Left ventricle myocardium superior (tissue), 1 donor: ENCODE data around the gene EPHA1. TPM values are rescaled to one million over a fixed set of nuclear protein-coding genes. Genes with fewer than 3 reads are reported as not detected.
"Not testable (repeated sequence)": the region's sequence is repeated elsewhere in the genome, so short reads cannot be mapped to it uniquely, and the experiment has no call there.

Experiments used
- ATAC-seq: fragments of 200-7000 bp; cut with Tn5 transposase; one replicate; pipeline ENCODE4 v1.9.1; 2020; ENCODE audit warnings: mild to moderate bottlenecking, moderate library complexity
- DNase-seq: peaks from one replicate; pipeline ENCODE4 v3.0.0-alpha.2; 2020
- intact Hi-C: fragments of 100-400 bp; cut with micrococcal nuclease; formaldehyde crosslinking; loops from one replicate; pipeline ENCODE4 v1.11.0; 2022
- total RNA-seq: library from RNA; stranded (reverse); fragmentation: NEBNext Ultra II Directional; extraction: Animal tissue kit (Norgen Biotek cat#: 25700); gene quantifications from one replicate; pipeline ENCODE4 v1.2.1, GENCODE V29; 2021
- donor health status: DM: no; HTN: yes; CAD: no; lungs with severe emphysema.

Gene EPHA1
- total RNA-seq, 1 donor from 2014 or later, result not detected

DNA sequence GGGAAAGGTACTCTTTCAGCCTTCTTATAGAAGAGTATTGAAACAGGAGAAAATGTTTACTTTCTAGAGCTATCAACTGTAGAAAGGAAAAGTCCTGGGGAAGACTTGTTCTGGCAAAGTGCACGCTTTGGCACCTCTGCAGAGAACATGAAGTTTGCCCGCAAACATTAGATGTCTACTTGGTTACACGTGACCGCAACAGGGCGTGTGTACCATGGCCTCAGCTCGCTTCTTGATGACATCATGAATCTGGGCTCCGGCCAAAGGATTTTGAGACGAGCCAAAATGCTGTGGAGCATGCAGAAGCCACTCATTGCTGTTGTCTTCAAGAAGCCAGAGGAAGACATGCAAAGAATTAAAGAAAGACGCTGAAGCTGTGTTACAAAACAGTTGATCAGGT is 26.0 kb upstream of the EPHA1 start:
- ATAC-seq (peak; percentile 56), DNase-seq (peak; percentile 60)
- intact Hi-C loops, result no loop called here

DNA sequence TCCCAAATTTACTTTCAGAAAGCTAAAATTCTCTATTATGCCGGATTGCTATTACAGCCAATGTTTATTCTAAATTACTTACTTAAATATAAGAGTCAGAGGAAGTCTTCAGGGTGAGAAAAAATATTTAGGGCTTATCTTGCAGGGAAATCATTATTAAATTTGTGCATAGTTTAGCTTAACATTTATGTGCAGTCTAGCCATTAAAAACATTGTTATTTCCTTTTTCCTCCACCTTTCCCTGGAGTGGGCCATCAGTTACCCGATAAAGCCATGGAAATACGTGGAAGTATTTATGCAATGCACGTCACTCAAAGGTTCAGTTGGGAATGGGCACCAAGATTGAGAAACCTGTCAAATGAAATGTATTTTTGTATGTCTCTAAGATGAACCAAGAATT is 25.1 kb upstream of the EPHA1 start:
- ATAC-seq, result no peak
- no peak for DNase-seq
- intact Hi-C loops, result no loop called here

DNA sequence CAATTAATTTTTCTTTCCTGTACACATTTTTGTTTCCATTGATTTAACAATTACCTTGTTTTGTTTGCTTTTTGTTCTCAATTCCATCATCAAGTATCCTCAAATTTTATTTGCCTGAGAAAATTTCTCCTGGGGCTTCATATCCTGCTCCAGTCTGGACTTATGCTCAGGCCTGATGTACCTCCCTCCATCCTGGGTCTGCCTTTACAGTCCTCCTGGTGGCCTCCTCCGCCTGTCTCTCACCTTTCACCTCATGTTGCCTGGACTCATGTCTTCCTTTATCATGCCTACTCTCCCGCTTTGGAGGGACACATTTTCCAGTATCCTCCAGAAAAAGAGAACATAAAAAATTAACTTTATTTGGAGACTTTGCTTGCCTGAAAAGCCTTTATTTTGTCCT is 22.5 kb upstream of the EPHA1 start:
- ATAC-seq, result no peak
- no peak for DNase-seq
- intact Hi-C loops, result no loop called here

DNA sequence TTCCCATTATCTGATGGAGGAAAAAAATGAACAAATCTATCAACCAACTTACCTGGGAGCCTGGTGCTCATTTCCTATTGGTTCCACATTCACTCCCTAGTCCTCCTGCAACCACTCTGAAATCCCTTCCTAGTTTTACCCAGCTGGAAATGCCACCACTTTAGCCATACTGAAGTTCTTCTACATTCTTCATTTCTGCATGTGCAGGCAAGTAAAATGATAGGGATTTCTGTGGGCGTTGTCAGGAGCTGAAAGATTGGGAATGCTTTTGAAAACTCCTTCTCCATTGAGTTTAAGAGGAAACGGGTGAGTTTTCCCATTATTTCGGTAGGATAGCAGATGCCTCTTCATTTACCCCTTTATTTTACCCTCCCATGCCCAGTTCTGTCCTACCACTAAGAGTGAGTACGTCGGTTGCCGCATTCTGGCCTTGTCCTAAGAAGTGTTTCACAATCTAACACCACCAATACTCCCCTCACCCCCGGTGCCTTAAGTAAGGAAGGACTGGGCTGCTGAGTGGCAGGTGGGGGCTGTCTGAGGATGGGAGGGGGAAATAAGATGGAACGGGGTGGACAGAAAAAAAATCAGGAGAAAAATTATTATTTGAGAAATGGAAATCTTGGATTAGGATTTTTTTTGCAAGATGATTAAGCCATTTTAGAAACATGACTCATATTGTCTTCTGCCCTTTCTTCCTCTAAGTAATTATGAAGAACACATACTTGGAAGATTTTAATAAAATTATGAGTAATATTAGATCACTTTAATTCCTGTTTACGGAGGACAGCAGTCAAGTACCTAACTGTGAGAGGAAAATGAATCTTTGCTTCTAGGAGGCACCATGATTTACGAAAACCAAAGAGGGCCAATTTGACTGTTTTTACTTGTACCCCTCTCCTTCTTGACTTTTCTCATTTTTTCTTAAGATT is 21.4 kb upstream of the EPHA1 start:
- intact Hi-C loops, result no loop called here
- ATAC-seq, result no peak
- DNase-seq, result no peak

DNA sequence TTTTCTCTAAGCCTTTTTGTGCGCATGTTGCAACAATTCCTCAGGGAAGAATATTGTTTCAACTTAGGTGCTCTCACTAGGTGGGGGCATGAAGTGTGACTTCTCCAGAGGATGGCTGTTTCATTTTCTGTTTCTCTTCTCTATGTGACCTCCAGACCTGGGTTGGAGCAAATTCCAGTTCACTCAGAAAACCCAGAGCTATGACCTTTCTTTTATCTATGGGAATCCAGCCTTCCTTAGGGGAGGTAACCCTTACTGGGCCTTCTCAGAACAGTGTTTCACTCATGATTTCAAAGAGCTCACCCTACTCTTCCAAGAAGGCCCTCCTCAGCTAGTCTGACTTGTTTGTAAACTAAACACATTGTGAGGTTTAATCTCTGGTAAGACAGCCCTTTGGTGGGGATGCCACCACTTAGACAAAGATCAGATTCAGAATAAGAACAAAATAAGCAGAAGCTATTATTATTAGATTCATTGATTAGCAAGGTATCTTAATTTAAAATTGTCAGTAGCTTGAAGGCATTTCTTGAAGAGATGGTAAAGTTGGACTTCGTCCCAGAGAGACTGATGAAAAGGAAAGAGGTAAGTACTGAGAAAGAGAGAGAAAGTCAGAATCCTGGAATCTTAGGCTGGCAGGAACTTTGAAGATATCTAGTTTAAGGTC is 18.0 kb upstream of the EPHA1 start:
- DNase-seq (no peak), ATAC-seq (no peak)
- intact Hi-C loops, result no loop called here

DNA sequence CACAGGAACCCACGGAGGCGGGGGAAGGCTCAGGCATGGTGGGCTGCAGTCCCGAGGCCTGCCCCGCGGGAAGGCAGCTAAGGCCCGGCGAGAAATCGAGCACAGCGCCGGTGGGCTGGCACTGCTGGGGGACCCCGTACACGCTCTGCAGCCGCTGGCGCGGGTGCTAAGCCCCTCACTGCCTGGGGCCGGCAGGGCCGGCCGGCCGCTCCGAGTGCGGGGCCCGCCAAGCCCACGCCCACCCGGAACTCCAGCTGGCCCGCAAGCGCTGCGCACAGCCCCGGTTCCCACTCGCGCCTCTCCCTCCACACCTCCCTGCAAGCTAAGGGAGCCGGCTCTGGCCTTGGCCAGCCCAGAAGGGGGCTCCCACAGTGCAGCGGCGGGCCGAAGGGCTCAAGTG is 15.8 kb upstream of the EPHA1 start:
- intact Hi-C loops, DNase-seq, ATAC-seq: not testable (repeated sequence)

DNA sequence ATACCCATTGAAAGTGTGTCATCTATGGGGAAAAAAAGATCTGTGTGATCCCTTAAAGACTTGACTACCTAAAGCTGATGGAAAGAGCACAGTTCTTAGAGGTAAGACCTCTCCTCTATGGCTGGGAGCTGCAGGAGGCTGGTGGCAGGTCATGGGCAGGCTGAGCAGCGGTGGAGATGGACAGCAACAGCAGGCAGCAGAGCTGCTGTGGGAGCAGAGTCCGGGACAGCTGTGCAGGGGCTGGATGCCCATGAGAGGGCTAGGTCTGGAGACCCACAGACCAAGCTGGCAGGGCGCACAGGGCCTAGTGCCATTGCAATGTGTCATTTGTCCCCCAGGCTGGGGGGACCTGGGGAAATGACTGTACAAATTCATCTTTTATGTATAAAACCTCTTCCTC is 13.4 kb upstream of the EPHA1 start:
- intact Hi-C loops, result no loop called here
- ATAC-seq, result no peak
- no peak for DNase-seq

DNA sequence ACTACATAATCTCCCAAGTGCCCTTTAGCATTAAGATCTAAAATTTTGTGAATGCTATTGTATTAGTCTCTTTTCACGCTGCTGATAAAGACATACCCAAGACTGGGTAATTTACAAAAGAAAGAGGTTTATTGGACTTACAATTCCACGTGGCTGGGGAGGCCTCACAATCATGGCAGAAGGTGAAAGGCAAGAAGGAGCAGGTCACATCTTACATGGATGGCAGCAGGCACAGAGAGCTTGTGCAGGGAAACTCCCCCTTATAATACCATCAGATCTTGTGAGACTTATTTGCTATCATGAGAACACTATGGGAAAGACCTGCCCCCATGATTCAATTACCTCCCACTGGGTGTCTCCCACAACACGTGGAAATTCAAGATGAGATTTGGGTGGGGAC is 12.0 kb upstream of the EPHA1 start:
- ATAC-seq, intact Hi-C loops, DNase-seq: not testable (repeated sequence)

DNA sequence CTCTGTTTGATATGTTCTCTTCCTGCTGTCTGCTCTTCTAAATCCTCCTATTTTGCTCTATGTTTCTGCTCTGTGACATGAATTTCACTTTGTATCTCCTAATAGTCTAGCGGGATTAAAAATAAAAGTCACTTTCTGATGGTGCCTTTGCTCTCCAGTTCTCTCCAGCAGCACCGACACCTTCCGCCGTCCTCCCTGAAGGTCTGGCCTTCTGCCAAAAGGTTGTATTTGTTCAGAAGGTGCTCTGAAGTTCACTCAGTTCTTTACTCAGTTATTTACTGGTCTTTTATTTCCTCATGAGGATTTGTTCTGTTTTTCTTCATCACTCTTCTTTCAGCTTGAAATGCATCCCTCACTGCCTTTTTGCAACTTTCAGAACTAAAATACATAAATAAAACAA is 11.2 kb upstream of the EPHA1 start:
- intact Hi-C loops, result loop anchor here (10.0 kb wide), 1 partner anchor 175 kb away; no protein-coding TSS in a partner anchor
- ATAC-seq, result no peak
- DNase-seq, result no peak

DNA sequence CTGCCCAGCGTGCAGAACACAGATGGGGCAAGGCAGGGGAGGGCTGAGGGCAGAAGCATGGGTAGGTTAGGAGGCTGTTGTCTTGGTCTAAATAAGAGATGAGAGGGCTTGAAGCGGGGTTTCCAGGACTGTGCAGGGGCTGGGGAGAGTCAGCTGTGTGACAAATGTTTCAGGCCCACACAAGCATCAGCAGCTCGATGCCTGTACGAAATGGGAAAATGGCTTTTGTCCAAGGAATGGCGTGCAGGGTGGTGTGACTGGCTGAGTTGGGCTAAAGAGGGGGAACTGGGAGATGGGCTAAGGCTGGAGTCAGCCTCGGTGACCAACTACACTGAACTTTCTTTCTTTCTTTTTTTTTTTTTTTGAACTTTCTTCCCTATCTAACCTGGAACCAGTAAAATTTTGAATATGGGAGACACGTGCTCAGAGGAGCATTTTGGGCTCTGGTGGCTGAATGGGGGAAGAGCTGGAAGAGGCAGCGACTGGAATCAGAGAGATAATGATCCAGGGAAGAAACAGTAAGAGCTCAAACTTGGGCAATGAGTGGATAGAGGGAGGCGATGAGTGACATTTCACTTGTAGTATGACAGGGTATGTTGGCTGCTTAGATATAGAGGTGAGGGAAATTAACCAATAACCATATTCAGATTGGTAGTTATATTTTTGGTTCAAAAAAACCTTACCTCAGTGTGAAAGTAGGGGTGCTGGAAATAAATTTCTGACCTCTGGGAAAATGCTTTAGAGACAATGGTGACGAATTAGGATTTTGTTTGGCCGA is 10.2 kb upstream of the EPHA1 start:
- DNase-seq, result no peak
- ATAC-seq, result no peak
- intact Hi-C loops, result loop anchor here (10.0 kb wide), 1 partner anchor 174 kb away; no protein-coding TSS in a partner anchor

DNA sequence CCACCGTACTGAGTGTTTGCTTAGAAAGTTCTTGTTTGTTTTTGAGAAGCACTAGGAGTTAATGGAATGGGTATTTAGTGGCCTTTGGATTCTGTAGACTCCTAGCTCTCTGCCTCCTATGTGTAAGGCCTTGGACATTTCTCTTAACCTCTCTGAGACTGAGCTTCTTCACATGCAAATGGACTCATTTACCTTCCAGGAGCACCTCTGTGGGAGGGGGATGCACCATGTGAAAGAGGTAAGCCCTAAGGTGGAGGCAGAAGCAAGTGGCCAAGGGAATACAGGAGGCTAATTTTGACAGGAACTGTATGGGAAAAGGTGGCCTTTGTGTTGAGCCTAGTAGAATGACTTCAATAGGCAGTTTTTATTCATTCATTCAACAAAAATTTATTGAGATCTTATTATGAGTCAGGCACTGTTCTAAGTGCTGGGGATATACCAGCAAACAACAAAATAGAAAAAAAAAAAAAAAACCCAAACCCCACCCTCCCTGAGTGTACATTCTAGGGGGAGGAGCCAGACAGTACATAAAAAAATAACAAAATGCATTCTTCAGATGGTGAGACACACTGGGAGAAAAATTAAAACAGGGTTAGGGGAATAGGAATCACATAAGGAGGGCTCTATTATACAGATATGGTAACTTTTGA is 9.2 kb upstream of the EPHA1 start:
- DNase-seq, result no peak
- intact Hi-C loops, result loop anchor here (10.0 kb wide), 1 partner anchor 173 kb away; no protein-coding TSS in a partner anchor
- no peak for ATAC-seq

DNA sequence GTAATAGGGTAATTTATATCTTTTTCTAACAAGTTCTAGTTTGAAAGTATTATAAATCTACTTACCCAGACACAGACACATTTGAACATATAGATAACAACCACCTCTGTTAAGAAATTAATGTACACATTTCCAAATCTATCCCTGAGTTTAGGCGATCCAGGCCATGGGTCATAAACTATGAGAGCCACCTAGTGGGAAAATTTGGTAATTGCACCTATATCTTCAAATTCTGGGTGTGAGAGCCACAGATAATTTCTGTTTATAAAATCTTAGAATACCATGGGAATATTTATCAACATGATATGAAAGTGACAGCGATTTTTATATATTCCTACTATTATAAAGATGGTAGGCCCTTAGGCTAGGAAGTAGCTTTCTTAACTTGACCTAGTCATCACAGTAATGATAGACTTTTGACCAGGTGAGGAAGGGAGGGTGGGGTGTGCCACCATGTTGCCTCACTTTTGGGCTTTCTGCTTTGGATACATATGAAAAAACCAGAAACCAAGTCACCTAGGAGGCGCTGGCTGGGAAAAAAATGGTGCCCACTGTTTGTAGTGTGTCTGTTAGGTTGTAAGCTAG is 8.0 kb upstream of the EPHA1 start:
- peak; percentile 42 for ATAC-seq
- DNase-seq, result no peak
- intact Hi-C loops, result loop anchor here (10.0 kb wide), 1 partner anchor 172 kb away; no protein-coding TSS in a partner anchor

DNA sequence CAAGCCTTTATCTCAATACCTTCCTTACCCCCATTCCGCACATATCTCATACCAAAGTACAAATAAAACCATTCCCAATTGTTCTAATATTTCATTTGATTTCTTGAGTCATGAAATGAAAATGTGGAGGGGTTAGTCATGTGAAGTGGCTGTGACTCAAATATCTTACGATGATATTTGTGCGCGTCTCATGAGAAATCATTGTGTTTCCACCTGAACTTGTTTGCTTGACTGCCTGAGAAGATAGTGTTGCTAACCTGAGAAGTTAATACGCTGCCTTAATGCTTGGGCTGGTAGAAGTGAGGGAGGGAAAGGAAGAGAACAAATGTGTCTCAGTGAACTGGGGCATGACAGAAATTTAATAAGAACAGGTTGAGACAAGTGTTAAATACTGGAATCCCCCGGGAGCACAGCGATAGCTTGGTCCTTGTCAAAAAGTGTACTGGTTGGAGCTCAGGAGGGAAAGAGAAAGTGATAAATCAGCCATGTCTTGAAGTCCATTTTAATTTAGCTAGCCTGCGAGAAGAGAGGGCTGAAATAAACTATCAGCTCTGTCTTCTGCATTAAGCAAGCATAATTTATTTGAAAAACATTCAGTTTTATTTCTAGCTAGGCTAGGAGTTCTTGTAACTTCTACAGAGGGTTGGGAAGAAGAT is 7.2 kb upstream of the EPHA1 start:
- DNase-seq (no peak), ATAC-seq (no peak)
- intact Hi-C loops, result loop anchor here (10.0 kb wide), 1 partner anchor 171 kb away; no protein-coding TSS in a partner anchor

DNA sequence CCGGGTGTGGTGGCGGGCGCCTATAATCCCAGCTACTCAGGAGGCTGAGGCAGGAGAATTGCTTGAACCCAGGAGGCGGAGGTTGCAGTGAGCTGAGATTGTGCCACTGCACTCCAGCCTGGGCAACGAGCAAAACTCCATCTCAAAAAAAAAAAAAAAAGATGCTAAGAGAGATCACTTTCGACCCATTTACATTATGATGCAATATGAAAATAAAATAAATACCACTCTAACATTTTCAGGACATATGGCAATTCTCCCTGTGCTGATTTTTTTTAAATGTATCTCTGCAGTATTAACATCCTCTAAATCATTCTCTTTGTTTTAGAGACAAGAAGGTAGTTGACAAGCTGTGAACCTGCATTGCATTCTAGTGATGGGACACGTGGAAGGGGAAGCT is 6.6 kb upstream of the EPHA1 start:
- DNase-seq, ATAC-seq: not testable (repeated sequence)
- intact Hi-C loops, result loop anchor here (10.0 kb wide), 1 partner anchor 170 kb away; no protein-coding TSS in a partner anchor

DNA sequence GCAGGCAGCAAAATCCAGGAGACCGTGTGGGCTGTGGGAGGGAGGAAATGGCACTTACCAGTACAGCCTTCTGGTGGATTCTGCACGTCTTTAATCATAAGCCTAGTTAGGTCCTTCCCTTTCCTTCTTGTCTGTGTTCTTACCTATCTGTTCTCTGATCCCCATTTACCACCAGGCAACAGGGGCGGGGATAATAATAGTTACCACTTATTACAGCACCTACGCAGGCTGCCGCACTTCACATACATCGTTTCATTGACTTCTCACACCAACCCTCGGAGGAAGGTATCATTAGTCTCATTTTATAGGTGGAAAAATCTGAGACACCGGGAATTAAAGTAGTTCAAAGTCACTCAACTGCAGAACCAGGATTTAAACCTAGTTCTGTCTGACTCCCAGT is 4.5 kb upstream of the EPHA1 start:
- ATAC-seq (no peak), DNase-seq (no peak)
- intact Hi-C loops, result loop anchor here (10.0 kb wide), 1 partner anchor 168 kb away; no protein-coding TSS in a partner anchor

DNA sequence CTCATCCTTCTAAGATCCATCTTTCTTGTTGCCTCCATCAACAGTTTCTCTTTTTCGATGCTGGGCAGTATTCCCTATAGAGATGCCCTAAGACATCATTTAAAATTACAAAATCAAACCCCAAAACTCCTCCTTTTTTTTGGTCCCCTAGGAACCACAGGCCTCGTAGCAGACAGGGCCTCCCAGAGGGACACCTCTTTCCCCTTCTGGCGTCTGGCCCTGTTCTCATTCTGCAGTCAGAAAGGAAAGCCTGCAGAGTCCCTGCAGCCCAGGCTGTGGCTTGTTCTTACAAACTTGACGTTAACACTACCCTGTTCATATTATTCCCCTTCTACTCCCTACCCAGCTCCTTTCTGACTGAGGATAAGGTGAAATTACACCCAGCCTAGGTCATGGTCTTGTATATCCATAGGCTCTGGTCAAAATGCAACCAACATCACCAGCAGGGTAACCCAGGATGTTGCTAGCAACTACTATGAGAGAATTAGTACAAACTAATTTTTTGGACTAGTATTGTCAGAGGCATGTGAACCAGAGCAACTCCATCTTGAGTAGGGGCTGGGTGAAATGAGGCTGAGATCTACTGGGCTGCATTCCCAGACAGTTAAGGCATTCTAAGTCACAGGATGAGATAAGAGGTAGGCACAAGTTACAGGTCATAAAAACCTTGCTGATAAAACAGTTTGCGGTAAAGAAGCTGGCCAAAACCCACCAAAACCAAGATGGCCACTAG is 3.5 kb upstream of the EPHA1 start:
- DNase-seq (no peak), ATAC-seq (no peak)
- intact Hi-C loops, result loop anchor here (10.0 kb wide), 1 partner anchor 167 kb away; no protein-coding TSS in a partner anchor

DNA sequence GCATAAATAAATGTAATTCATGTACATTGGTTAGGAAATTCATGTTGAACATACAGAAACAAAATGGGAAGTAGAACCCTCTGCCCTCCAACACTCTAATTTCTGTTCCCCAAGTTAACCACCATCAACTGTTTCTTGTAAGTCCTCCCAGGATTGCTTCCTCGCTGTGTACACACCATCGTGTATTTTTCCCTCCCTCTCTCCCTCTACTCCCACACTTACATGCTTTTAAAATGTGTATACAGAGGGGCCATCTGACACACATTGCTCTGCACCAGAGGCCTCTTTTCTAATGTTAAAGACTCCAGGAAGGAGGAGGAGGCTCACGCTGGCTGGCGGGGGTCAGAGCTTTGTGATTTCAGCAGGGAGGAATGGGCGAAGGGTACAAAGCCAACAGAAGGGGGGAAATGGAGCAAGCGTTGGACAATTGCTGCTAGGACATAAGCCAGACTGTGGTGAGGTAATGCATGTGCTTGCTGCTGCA is 1.9 kb upstream of the EPHA1 start:
- ATAC-seq (peak; percentile 71), DNase-seq (peak; percentile 53)
- intact Hi-C loops, result loop anchor here (10.0 kb wide), 1 partner anchor 166 kb away; no protein-coding TSS in a partner anchor
